Measurements from ENCODE around the gene FAM222A.
"Not testable (repeated sequence)": the region's sequence is repeated elsewhere in the genome, so short reads cannot be mapped to it uniquely, and the experiment has no call there.

The FAM222A gene

DNA sequence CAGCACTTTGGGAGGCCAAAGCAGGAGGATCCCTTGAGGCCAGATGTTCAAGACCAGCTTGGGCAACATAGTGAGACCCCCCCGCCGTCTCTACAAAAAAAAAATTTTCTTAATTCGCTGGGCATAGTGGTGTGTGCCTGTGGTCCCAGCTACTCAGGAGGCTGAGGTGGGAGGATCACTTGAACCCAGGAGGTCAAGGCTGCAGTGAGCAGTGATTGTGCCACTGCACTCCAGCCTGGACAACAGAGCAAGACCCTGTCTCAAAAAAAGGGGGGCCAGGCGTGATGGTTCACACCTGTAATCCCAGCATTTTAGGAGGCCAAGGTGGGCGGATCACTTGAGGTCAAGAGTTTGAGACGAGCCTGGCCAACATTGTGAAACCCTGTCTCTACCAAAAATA is 19.0 kb upstream of the FAM222A start:
- not testable (repeated sequence) for H3K36me3 ChIP-seq (ENCODE audit: control insufficient read depth, insufficient read depth, low read length, severe bottlenecking); H3K9ac ChIP-seq (ENCODE audit: low read length); DNase-seq (ENCODE audit: low read depth); H3K4me1 ChIP-seq (ENCODE audit: control insufficient read depth, insufficient read depth, low read length); H3K4me3 ChIP-seq (ENCODE audit: low read length); H3K9me3 ChIP-seq (ENCODE audit: control insufficient read depth, low read length)
- H3K27me3 ChIP-seq (replicated peaks; ENCODE audit: control insufficient read depth, insufficient read depth, low read length): peaks cover 43% of the 10 kb centered on the region

DNA sequence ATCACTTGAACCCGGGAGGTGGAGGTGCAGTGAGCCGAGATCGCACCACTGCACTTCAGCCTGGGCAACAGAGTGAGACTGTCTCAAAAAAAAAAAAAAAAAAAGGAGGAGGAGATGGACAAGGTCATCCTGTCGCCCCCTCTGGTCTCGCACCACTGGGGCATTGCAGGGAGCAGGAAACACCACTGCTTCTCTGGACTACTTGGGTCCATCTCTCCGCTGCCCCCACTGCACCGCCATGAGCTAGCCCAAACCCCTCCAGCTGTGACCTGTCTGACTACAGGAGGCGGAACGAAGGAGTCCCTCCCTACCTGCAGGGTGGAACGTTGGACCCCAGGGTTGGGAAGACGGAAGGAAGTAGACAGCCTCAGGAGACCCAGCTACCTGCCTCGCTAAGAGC is 18.2 kb upstream of the FAM222A start:
- no peaks in the 10 kb centered on the region for H3K4me1 ChIP-seq (ENCODE audit: control insufficient read depth, insufficient read depth, low read length)
- H3K36me3 ChIP-seq (ENCODE audit: control insufficient read depth, insufficient read depth, low read length, severe bottlenecking): no peaks in the 10 kb centered on the region
- no peak overlapping the region for H3K9ac ChIP-seq (ENCODE audit: low read length)
- H3K27me3 ChIP-seq (replicated peaks; ENCODE audit: control insufficient read depth, insufficient read depth, low read length): peaks cover 47% of the 10 kb centered on the region
- no peak overlapping the region for H3K4me3 ChIP-seq (ENCODE audit: low read length)
- H3K9me3 ChIP-seq (ENCODE audit: control insufficient read depth, low read length): peaks cover 5% of the 10 kb centered on the region
- DNase-seq (ENCODE audit: low read depth): no peak

DNA sequence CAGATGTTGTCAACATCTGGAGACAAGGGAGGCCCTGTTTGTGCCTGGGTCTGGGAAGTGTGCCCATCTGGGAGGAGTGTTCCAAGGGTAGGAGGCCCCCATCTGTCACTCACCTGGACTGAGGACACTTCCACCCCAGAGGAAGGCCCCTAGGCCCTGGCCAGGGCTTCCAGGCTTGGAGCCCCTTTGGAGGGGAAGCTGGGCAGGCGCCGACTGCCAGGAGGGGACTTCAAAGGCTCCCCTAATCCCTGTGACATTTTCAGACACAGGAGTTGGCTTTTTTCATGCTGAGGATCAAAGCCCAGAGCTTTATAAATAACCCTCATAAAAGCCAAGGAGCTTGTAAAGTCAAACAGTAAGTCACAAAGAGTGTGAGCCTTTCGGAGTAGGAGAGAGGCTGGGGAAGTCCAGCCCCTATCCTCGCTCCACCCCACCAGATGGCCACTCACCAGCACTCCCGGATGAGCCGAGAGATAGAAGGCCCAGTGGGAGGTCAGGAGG is 17.6 kb upstream of the FAM222A start:
- Histone ChIP-seq H3K4me3 (ENCODE audit: low read length) (no peak overlapping the region), H3K4me1 (ENCODE audit: control insufficient read depth, insufficient read depth, low read length) (no peaks in the 10 kb centered on the region), H3K27me3 (replicated peaks; ENCODE audit: control insufficient read depth, insufficient read depth, low read length) (peaks cover 51% of the 10 kb centered on the region), H3K36me3 (ENCODE audit: control insufficient read depth, insufficient read depth, low read length, severe bottlenecking) (no peaks in the 10 kb centered on the region), H3K9me3 (ENCODE audit: control insufficient read depth, low read length) (peaks cover 5% of the 10 kb centered on the region), H3K9ac (ENCODE audit: low read length) (no peak overlapping the region)
- DNase-seq (ENCODE audit: low read depth): no peak

DNA sequence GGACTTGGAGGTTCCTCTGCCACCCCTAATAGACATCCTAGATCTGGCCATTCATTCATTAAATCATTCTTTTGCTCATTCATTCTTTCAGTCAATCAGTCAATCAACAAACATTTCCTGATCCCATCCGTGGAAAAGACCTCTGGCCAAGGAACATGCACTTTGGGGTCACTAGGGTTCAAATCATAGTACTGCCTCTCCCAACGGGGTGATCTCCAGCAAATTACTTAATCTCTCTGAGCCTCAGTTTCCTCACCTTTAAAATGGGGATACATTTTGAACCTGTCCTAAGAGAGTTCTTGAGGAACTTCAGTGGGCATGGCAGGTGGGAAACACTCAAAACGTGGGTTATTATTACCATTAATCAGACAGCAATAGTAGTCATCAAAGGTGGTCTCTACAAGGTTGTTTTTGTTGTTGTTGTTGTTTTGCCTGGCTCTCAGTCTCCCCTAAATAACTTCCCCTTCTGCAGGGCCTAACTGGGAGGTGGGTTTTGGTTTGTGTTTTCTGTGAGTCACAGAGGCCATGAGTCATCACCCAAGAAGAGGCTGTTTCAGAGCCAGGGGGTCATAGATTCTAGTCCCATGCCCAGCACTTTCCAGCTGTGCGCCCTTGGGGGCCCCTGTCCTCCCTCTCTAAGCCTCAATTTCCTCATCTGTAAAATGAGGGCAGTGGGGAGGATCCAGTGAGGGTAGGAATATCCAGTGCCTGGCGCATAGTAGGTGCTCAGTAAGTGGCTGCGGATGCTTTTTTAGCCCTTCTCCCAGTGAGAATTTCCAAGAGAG is 16.9 kb upstream of the FAM222A start:
- Histone ChIP-seq H3K4me1 (ENCODE audit: control insufficient read depth, insufficient read depth, low read length) (no peaks in the 10 kb centered on the region), H3K27me3 (replicated peaks; ENCODE audit: control insufficient read depth, insufficient read depth, low read length) (peaks cover 56% of the 10 kb centered on the region), H3K9me3 (ENCODE audit: control insufficient read depth, low read length) (peaks cover 4% of the 10 kb centered on the region), H3K4me3 (ENCODE audit: low read length) (no peak overlapping the region), H3K9ac (ENCODE audit: low read length) (no peak overlapping the region), H3K36me3 (ENCODE audit: control insufficient read depth, insufficient read depth, low read length, severe bottlenecking) (no peaks in the 10 kb centered on the region)
- DNase-seq (ENCODE audit: low read depth): peak; percentile 21

DNA sequence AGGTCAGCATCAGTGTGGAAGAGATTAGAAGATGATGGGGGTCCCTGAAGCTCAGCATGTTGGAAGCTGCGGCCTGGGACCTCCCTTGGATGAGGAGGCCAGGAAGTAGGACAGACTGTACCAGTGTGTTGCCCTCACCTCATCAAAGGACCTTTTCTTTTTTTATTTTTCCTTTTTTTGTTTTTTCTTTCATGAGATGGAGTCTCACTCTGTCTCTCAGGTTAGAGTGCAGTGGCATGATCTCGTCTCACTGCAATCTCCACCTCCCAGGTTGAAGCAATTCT is 16.4 kb upstream of the FAM222A start:
- DNase-seq (ENCODE audit: low read depth): no peak
- Histone ChIP-seq H3K4me3 (ENCODE audit: low read length) (no peak overlapping the region), H3K36me3 (ENCODE audit: control insufficient read depth, insufficient read depth, low read length, severe bottlenecking) (no peaks in the 10 kb centered on the region), H3K9me3 (ENCODE audit: control insufficient read depth, low read length) (no peaks in the 10 kb centered on the region), H3K9ac (ENCODE audit: low read length) (no peak overlapping the region), H3K4me1 (ENCODE audit: control insufficient read depth, insufficient read depth, low read length) (no peaks in the 10 kb centered on the region), H3K27me3 (replicated peaks; ENCODE audit: control insufficient read depth, insufficient read depth, low read length) (peaks cover 54% of the 10 kb centered on the region)

DNA sequence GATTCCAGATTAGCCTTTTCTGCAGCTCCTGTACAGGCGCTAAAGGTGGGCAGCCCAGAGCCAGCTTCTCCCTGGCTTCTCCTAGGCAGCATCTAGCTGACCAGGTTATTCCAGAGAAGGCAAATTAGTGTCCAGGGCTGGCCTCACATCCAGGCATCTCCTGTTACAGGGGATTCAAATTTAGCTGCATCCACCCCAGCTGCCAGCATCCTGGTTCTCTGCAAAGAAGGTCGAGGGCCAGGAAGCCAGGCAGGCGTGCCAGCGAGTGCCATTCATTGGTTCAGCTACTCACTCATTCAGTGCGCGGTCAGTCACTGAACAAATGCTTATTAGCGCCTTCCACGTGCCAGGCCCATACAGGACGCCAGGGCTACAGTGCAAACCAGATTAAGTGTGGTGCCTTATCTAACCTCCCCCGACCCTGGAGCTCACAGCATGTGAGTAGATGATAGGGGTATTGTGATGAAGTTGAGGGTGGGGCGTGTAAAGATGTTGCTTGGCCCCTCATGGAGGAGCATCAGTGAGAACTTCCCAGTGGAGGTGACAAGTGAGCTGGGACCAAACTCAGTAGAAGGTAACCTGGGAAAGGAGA is 15.7 kb upstream of the FAM222A start:
- DNase-seq (ENCODE audit: low read depth): no peak
- Histone ChIP-seq H3K4me1 (ENCODE audit: control insufficient read depth, insufficient read depth, low read length) (no peaks in the 10 kb centered on the region), H3K9ac (ENCODE audit: low read length) (no peak overlapping the region), H3K36me3 (ENCODE audit: control insufficient read depth, insufficient read depth, low read length, severe bottlenecking) (no peaks in the 10 kb centered on the region), H3K27me3 (replicated peaks; ENCODE audit: control insufficient read depth, insufficient read depth, low read length) (peaks cover 46% of the 10 kb centered on the region), H3K9me3 (ENCODE audit: control insufficient read depth, low read length) (peaks cover 3% of the 10 kb centered on the region), H3K4me3 (ENCODE audit: low read length) (no peak overlapping the region)

DNA sequence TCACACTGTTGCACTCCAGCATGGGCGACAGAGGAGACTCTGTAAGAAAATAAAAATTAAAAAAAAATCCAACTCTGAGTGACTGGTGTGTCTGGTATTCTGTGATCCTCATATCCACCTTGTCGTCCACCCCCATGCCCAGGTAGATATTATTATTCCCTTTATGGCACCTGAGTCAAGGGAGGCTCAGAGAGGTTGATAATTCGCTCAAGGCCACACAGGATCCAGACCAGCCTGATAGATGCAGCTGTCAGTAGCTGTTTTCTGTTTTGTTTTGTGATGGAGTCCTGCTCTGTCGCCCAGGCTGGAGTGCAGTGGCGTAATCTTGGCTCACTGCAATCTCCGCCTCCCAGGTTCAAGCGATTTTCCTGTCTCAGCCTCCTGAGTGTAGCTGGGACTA is 14.8 kb upstream of the FAM222A start:
- H3K36me3 ChIP-seq (ENCODE audit: control insufficient read depth, insufficient read depth, low read length, severe bottlenecking): no peaks in the 10 kb centered on the region
- DNase-seq (ENCODE audit: low read depth): no peak
- no peaks in the 10 kb centered on the region for H3K4me1 ChIP-seq (ENCODE audit: control insufficient read depth, insufficient read depth, low read length)
- H3K4me3 ChIP-seq (ENCODE audit: low read length): no peak overlapping the region
- peaks cover 3% of the 10 kb centered on the region for H3K9me3 ChIP-seq (ENCODE audit: control insufficient read depth, low read length)
- H3K9ac ChIP-seq (ENCODE audit: low read length): no peak overlapping the region
- H3K27me3 ChIP-seq (replicated peaks; ENCODE audit: control insufficient read depth, insufficient read depth, low read length): peaks cover 38% of the 10 kb centered on the region

DNA sequence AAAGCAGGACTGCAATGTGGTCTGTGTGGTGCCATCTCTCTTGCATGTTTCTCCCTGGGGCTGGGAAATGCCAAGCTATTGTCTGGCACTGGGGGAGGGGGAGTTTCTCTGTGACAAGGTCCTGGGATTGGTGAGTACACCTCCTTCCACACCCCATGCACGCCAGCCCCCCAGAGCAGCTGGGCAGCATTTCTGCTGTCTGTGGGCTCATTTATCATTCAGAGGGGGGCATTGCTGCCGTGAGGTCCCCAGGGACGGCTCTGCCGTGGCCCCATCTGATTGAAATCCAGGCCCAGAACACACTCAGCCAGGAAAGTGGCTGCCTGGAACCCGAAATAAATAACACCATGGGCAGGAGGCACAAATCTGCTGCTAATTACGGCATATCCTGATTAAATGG is 12.6 kb upstream of the FAM222A start:
- Histone ChIP-seq H3K9me3 (ENCODE audit: control insufficient read depth, low read length) (peaks cover 3% of the 10 kb centered on the region), H3K27me3 (replicated peaks; ENCODE audit: control insufficient read depth, insufficient read depth, low read length) (peaks cover 43% of the 10 kb centered on the region)
- DNase-seq (ENCODE audit: low read depth): no peak

DNA sequence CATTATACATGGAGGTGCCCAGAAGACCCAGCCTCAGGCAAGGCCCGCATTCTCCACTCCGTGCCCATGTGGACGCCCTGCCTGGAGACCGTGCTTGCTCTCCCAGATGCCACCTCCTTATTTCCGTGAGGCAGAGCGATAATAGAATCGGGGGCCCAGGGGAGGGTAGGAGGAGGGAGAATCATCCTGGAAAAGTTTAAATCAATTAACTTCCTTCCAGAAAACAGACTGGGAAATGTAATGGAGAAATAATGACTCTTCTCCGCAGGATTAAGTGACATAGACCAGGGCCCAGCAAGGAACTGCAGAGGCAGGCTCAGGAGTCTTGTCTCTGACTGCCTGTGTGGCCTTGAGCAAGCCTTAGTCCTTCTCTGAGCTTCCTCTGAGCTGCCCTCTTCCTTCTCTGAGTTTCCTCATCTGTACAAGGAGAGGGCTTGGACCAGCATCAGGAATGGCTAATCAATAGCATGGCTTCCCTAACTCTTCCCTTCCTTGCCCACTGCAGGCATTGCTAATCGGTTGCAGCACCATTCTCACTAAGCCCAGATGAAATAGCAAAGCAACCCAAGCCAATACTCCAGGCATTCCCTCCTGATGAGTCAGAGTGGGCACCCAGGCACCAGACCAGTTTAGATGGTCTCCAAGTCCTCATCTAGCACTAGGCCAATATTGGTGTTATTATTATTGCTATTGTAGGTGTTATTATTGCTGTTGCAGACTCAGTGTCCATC is 11.3 kb upstream of the FAM222A start:
- DNase-seq (ENCODE audit: low read depth): no peak
- Histone ChIP-seq H3K4me3 (ENCODE audit: low read length) (no peak overlapping the region), H3K27me3 (replicated peaks; ENCODE audit: control insufficient read depth, insufficient read depth, low read length) (peaks cover 49% of the 10 kb centered on the region)

More for the DNA sequence above, 12.6 kb upstream of the FAM222A start:
- no peaks in the 10 kb centered on the region for H3K36me3 ChIP-seq (ENCODE audit: control insufficient read depth, insufficient read depth, low read length, severe bottlenecking)
- no peak overlapping the region for H3K4me3 ChIP-seq (ENCODE audit: low read length)
- no peak overlapping the region for H3K9ac ChIP-seq (ENCODE audit: low read length)
- no peaks in the 10 kb centered on the region for H3K4me1 ChIP-seq (ENCODE audit: control insufficient read depth, insufficient read depth, low read length)

DNA sequence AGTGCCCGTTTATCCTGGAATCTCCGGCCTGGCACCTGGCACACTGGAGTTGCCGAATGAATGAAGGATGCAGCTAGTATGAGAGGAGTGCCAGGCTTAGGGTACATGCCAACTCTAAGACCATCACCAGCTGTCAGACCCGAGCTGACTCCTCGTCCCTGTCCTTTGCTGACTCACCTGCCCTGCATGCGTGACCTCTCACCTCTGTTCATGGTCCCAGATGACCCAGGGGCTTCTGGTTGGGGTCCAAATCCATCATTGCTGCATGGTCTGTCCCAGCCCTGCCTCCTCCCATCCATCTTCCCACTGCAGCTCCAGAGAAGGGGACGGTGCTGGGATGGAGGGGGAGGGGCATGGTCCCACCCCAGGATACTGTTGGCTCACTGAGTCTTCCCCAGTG is 9.9 kb upstream of the FAM222A start:
- no peak overlapping the region for H3K9ac ChIP-seq (ENCODE audit: low read length)
- H3K9me3 ChIP-seq (ENCODE audit: control insufficient read depth, low read length): peaks cover 3% of the 10 kb centered on the region
- no peak overlapping the region for H3K4me3 ChIP-seq (ENCODE audit: low read length)
- no peaks in the 10 kb centered on the region for H3K36me3 ChIP-seq (ENCODE audit: control insufficient read depth, insufficient read depth, low read length, severe bottlenecking)
- no peaks in the 10 kb centered on the region for H3K4me1 ChIP-seq (ENCODE audit: control insufficient read depth, insufficient read depth, low read length)
- no peak for DNase-seq (ENCODE audit: low read depth)
- peaks cover 44% of the 10 kb centered on the region for H3K27me3 ChIP-seq (replicated peaks; ENCODE audit: control insufficient read depth, insufficient read depth, low read length)

More for the DNA sequence above, 11.3 kb upstream of the FAM222A start:
- peaks cover 3% of the 10 kb centered on the region for H3K9me3 ChIP-seq (ENCODE audit: control insufficient read depth, low read length)
- no peaks in the 10 kb centered on the region for H3K4me1 ChIP-seq (ENCODE audit: control insufficient read depth, insufficient read depth, low read length)
- H3K36me3 ChIP-seq (ENCODE audit: control insufficient read depth, insufficient read depth, low read length, severe bottlenecking): no peaks in the 10 kb centered on the region
- H3K9ac ChIP-seq (ENCODE audit: low read length): no peak overlapping the region

DNA sequence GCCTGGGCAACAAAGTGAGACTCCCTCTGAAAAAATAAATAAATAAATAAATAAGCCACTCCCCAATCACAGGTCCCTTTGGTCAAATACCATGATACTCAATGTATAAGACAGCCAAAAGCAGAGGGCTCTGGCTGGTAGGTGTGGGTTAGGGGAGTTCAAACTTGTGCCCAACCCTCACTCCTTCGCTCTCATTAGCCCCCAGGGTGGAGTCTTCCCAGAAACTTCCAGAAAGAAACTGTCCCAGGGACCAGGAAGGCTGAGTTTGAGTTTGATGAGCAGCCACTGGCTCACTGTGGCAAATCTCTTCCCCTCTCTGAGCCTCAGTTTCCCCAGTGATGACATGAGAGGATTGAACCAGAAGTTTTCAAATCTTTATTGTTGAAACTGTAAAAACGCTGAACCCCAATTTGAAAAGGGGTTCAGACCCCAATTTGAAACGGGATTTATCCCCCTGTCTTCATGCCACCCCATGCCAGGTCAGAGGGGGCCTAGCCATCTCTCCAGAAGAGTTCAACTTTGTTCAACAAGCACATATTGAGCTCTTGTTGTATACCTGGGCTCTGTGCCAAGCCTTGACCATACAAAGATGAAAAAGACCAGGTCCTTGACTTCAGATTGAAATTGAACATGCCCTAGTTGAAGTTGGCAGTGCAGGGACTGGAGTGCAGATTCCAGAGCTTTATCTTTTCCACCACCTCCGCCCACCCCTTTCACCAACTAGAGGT is 9.1 kb upstream of the FAM222A start:
- Histone ChIP-seq H3K36me3 (ENCODE audit: control insufficient read depth, insufficient read depth, low read length, severe bottlenecking) (no peaks in the 10 kb centered on the region), H3K4me3 (ENCODE audit: low read length) (no peak overlapping the region), H3K4me1 (ENCODE audit: control insufficient read depth, insufficient read depth, low read length) (no peaks in the 10 kb centered on the region), H3K9me3 (ENCODE audit: control insufficient read depth, low read length) (peaks cover 3% of the 10 kb centered on the region), H3K9ac (ENCODE audit: low read length) (no peak overlapping the region), H3K27me3 (replicated peaks; ENCODE audit: control insufficient read depth, insufficient read depth, low read length) (peaks cover 44% of the 10 kb centered on the region)
- DNase-seq (ENCODE audit: low read depth): no peak
